Kidney epithelial cell (primary cell): Measurements from ENCODE around the gene FAM171A1. TPM values are rescaled to one million over a fixed set of nuclear protein-coding genes. Genes with fewer than 3 reads are reported as not detected.

Experiments used
- DNase-seq: peaks from one replicate; pipeline ENCODE4 v3.0.0-alpha.2; 2010; ENCODE audit warnings: low read depth
- H3K27me3 ChIP-seq: 2 replicates; pipeline ENCODE4 v1.6.0; 2011; ENCODE audit warnings: low read length; ENCODE audit not compliant: control insufficient read depth, insufficient read depth
- H3K36me3 ChIP-seq: 2 replicates; pipeline ENCODE4 v1.5.1; 2011; ENCODE audit warnings: low read length; ENCODE audit not compliant: control insufficient read depth, insufficient read depth
- H3K4me3 ChIP-seq: 2 replicates; pipeline ENCODE4 v1.5.1; 2011; ENCODE audit warnings: low read depth, mild to moderate bottlenecking, control low read depth, low read length
- total RNA-seq: library from RNA; depleted of rRNA; stranded (reverse); fragments of >200 nt; gene quantifications from 2 replicates; pipeline ENCODE4 v1.2.3, GENCODE V29; 2015
- TF ChIP-seq, protein P1 (sequence below): IDR thresholded peaks from 2 replicates; pipeline ENCODE4 v1.5.1; 2011; ENCODE audit warnings: mild to moderate bottlenecking, moderate library complexity, low read length, control low read depth, inconsistent platforms; ENCODE audit not compliant: insufficient read depth, poor library complexity, severe bottlenecking

The FAM171A1 gene
- total RNA-seq, 1 donor from 2014 or later = 34.0 TPM

DNA sequence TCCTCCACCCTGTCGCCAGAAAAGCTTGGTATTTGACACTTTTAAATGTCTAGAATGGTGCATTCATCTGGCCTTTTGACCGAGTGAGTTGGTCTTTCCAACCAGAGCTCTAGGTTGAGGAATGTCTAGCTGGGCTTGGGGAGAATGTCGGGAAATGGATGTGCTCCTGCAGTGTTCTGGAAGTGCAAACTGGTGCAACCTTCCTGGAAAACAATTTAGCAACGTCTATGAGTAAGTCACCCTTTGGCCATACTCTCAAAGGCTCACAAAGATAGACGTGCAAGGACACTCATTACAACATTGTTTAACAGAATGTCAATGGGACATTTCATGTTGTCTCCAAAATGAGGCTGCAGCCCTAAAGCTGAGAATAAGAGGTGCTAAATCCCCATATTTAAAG, 190.4 kb downstream of the FAM171A1 start:
- H3K36me3 ChIP-seq = no peaks in the 10 kb centered on the region
- H3K27me3 ChIP-seq = no peaks in the 10 kb centered on the region
- DNase-seq = no peak
- H3K4me3 ChIP-seq = no peak overlapping the region
- TF ChIP-seq, protein P1, sequence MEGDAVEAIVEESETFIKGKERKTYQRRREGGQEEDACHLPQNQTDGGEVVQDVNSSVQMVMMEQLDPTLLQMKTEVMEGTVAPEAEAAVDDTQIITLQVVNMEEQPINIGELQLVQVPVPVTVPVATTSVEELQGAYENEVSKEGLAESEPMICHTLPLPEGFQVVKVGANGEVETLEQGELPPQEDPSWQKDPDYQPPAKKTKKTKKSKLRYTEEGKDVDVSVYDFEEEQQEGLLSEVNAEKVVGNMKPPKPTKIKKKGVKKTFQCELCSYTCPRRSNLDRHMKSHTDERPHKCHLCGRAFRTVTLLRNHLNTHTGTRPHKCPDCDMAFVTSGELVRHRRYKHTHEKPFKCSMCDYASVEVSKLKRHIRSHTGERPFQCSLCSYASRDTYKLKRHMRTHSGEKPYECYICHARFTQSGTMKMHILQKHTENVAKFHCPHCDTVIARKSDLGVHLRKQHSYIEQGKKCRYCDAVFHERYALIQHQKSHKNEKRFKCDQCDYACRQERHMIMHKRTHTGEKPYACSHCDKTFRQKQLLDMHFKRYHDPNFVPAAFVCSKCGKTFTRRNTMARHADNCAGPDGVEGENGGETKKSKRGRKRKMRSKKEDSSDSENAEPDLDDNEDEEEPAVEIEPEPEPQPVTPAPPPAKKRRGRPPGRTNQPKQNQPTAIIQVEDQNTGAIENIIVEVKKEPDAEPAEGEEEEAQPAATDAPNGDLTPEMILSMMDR = no peak

DNA sequence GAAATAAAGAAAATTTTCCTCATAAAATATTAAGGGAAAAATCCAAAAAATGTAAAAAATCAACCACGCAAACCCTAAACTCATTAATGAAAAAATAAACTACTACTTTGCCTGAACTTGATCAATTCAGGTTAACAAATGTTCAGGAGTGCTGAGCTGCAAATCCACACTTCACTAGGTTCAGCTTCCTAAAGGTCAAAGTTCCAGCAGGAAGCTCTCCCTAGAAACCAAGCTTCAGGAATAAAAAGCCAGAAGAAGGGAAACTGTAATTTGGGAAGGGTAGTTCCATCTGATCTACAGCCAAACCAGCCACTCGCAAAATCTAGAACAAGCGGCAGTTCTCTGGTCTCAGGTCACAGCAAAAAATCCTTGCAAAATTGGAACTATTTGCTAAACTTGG, 194.8 kb downstream of the FAM171A1 start:
- no peak overlapping the region for H3K4me3 ChIP-seq
- TF ChIP-seq, protein P1 = no peak
- no peaks in the 10 kb centered on the region for H3K36me3 ChIP-seq
- H3K27me3 ChIP-seq = no peaks in the 10 kb centered on the region
- no peak for DNase-seq

DNA sequence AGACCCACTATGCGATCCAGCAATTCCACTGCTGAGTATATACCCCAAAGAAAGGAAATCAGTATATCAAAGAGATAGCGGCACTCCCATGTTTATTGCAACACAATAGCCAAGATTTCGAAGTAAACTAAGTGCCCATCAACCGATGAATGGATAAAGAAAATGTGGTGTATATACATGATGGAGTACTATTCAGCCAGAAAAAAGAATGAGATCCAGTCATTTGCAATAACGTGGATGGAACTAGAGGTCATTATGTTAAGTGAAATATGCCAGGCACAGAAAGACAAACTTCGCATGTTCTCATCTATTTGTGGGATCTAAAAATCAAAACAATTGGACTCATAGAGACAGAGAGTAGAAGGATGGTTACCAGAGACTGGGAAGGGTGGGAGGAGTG, 195.5 kb downstream of the FAM171A1 start:
- Histone ChIP-seq H3K27me3 (no peaks in the 10 kb centered on the region), H3K36me3 (no peaks in the 10 kb centered on the region), H3K4me3 (no peak overlapping the region)
- no peak for DNase-seq
- TF ChIP-seq, protein P1 = no peak

DNA sequence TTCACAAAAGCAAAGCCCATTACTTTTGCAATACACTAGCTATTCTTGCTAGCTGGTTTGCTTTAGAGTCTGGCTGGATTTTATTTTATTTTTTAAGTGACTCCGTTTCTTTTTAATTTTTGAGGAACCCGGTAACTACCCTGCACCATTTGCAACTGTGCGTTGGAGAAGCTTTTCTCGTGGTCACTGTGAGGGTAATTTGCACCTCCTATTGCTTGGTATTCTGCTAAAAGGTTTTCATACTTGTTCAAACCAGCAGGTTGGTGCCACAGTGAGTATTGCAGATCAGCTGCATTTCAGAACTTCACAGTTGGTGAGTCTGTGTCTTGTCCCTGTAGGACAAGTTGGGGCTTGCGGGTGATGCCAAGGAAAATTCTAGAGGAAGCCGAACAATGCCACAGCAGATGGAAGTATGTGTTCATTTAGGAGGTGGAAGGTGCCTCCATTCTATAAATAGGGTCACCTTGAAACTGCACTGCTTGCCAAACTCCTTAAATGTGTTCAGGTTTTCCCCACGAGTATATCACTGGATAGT, 198.7 kb downstream of the FAM171A1 start:
- Histone ChIP-seq H3K36me3 (no peaks in the 10 kb centered on the region), H3K27me3 (no peaks in the 10 kb centered on the region), H3K4me3 (no peak overlapping the region)
- TF ChIP-seq, protein P1 = no peak
- no peak for DNase-seq

DNA sequence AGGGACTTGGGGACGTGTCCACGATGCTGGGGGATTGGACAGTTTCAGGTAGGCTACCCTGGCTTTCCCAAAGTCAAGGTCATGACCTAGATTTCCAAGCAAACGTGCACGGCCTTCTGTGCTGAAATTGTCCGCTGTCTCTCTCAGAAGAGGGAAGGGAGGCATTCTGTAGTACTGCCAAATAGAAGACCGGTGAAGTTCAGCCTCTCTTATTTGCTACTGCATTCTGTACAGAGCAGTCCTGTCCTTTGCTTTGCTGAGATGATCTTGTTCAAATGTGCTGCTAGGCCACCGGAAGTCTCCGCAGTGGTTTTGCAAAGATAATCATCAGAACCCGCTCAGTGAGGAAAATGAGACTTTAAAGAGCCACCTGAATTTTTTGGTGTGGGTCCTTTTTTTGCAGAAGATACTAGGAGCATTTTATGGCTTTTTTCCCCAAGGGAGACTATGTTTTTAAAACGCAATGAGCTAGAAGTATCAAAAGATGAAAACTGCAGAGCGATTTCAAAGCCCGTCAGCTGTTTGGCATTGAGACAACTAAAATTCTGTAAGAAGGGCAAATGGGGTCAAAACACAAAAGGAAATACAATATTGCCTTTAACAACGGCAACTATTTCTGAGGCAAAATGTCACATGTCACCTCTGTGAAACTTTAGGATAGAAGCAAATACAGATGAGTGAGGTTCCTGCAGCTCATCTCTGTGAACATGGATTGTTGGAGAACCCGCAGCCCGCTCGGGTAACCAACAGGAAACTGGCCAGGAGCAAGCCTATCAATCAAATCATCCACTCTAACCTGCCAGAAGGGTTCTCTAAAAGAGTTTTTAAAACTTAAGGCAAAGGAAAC, 201.3 kb downstream of the FAM171A1 start:
- Histone ChIP-seq H3K36me3 (no peaks in the 10 kb centered on the region), H3K4me3 (no peak overlapping the region), H3K27me3 (no peaks in the 10 kb centered on the region)
- DNase-seq = no peak
- TF ChIP-seq, protein P1 = no peak
